Mesodermal cell (in vitro differentiated cells): ENCODE results near the gene STUM.

Source experiments
- H3K27ac ChIP-seq: 2 replicates; pipeline ENCODE4 v1.7.0; 2013; ENCODE audit warnings: mild to moderate bottlenecking, low read depth, low read length, moderate library complexity; ENCODE audit not compliant: severe bottlenecking
- H3K36me3 ChIP-seq: 2 replicates; pipeline ENCODE4 v1.7.1; 2013; ENCODE audit warnings: mild to moderate bottlenecking, low read length, moderate library complexity; ENCODE audit not compliant: control insufficient read depth, insufficient read depth
- H3K4me1 ChIP-seq: one replicate; pipeline ENCODE4 v1.7.1; 2013; ENCODE audit warnings: mild to moderate bottlenecking, low read length; ENCODE audit not compliant: insufficient read depth, control insufficient read depth, poor library complexity, severe bottlenecking
- H3K4me3 ChIP-seq: 2 replicates; pipeline ENCODE4 v1.7.0; 2013; ENCODE audit warnings: low read length, control low read depth, mild to moderate bottlenecking; ENCODE audit not compliant: insufficient read depth, poor library complexity, severe bottlenecking; ENCODE audit errors: extremely low read depth
- H3K9me3 ChIP-seq: 2 replicates; pipeline ENCODE4 v1.7.1; 2013; ENCODE audit warnings: mild to moderate bottlenecking, low read length, moderate library complexity; ENCODE audit not compliant: control insufficient read depth
- WGBS, 2 experiments: methylation state at CpG; one replicate each; pipeline ENCODE4 v1.1.5; 2013; ENCODE audit warnings: missing lambda C conversion rate in 2 of 2; ENCODE audit not compliant: insufficient coverage in 2 of 2; 5-methylcytosine and 5-hydroxymethylcytosine counted together

The STUM gene

GRCh38 chr1:226627924-226628611 lies 79.5 kb downstream of the STUM start:
- no peaks in the 10 kb centered on the region for H3K36me3 ChIP-seq
- WGBS, 2 experiments, result 89 to 95% methylated on average over 4 of the region's 11 CpGs
- no peaks in the 10 kb centered on the region for H3K4me1 ChIP-seq
- no peak overlapping the region for H3K4me3 ChIP-seq
- H3K27ac ChIP-seq, result no peak overlapping the region
- no peaks in the 10 kb centered on the region for H3K9me3 ChIP-seq

GRCh38 chr1:226628612-226629155 lies 80.1 kb downstream of the STUM start:
- H3K36me3 ChIP-seq, result no peaks in the 10 kb centered on the region
- H3K4me1 ChIP-seq, result no peaks in the 10 kb centered on the region
- no peak overlapping the region for H3K4me3 ChIP-seq
- 77 to 100% methylated on average over 5 of the region's 10 CpGs for WGBS, 2 experiments
- no peak overlapping the region for H3K27ac ChIP-seq
- H3K9me3 ChIP-seq, result no peaks in the 10 kb centered on the region

- WGBS, 2 experiments, result 88 to 95% methylated on average over 12 to 16 of the region's 18 CpGs
- no peaks in the 10 kb centered on the region for H3K9me3 ChIP-seq
- no peaks in the 10 kb centered on the region for H3K4me1 ChIP-seq
- no peaks in the 10 kb centered on the region for H3K36me3 ChIP-seq
- H3K27ac ChIP-seq, result no peak overlapping the region
- H3K4me3 ChIP-seq, result no peak overlapping the region
Measured at GRCh38 chr1:226629210-226629895, 80.8 kb downstream of the STUM start.

- Histone ChIP-seq H3K4me1 (no peaks in the 10 kb centered on the region), H3K4me3 (no peak overlapping the region), H3K9me3 (no peaks in the 10 kb centered on the region), H3K36me3 (no peaks in the 10 kb centered on the region), H3K27ac (no peak overlapping the region)
- WGBS, 2 experiments, result 88 to 89% methylated on average over 3 to 4 of the region's 6 CpGs
Measured at GRCh38 chr1:226629896-226630550, 81.5 kb downstream of the STUM start.

DNA sequence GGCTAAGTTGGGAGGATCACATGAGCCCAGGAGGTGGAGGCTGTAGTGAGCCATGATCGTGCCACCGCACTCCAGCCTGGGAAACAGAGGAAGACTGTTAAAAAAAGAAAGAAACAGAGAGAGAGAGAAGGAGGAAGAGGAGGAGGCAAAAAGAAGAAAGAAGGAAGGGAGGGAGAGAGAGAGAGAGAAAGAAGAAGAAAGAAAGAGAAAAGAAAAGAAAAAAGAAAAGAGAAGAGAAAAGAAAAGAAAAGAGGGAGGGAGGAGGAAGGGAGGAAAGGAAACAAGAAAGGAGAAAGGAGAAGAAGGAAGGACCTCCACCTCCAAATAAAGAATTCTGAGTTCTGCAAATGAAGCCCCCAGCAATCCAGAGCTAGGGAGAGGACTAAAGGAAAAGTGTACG lies 82.0 kb downstream of the STUM start:
- no peak overlapping the region for H3K27ac ChIP-seq
- no peak overlapping the region for H3K4me3 ChIP-seq
- no peaks in the 10 kb centered on the region for H3K4me1 ChIP-seq
- H3K9me3 ChIP-seq, result no peaks in the 10 kb centered on the region
- H3K36me3 ChIP-seq, result no peaks in the 10 kb centered on the region
- 87 to 100% methylated on average over 2 of the region's 3 CpGs for WGBS, 2 experiments

GRCh38 chr1:226631229-226632000 lies 82.9 kb downstream of the STUM start:
- WGBS, 2 experiments, result 78 to 84% methylated on average over 9 of the region's 10 CpGs
- Histone ChIP-seq H3K4me3 (no peak overlapping the region), H3K36me3 (no peaks in the 10 kb centered on the region), H3K27ac (no peak overlapping the region), H3K9me3 (no peaks in the 10 kb centered on the region), H3K4me1 (no peaks in the 10 kb centered on the region)

DNA sequence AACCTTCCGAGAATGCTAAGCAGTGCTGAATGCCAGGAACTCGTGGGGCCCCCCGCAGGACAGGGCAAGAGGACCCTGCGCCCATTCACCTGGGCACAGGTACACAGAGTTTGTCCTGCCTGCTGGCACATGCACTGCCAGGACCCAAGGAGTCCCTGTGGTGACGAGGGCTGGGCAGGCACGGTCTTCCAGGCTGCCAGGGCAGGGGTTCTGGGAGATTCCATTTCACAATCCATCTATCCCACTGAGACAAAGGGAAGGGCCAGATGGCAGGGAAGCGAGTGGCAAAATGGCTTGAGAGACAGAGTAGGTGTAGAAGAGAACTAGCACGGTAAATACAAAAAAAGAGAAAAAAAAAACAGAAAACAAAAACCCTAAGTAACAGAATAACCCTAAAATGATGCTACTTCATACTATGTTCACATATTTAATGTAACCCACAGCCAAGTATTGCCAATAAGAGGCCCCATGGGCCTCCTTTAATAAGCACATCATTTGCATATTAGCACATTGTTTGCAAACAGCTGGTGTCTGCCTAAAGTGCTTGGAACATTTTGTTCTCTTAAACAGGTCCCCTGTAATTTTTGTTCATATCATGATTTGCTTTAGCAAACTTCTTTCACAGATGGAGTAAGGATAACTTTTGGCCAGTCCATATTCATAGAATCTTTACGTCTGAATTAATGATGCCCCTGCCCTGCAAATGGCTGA lies 83.8 kb downstream of the STUM start:
- Histone ChIP-seq H3K4me1 (no peaks in the 10 kb centered on the region), H3K27ac (no peak overlapping the region), H3K9me3 (no peaks in the 10 kb centered on the region), H3K4me3 (no peak overlapping the region), H3K36me3 (peaks cover 2% of the 10 kb centered on the region)
- WGBS, 2 experiments, result 89 to 91% methylated on average over 5 of the region's 9 CpGs

GRCh38 chr1:226632922-226633351 lies 84.4 kb downstream of the STUM start:
- WGBS, 2 experiments, result 91 to 93% methylated on average over 7 to 8 of the region's 10 CpGs

DNA sequence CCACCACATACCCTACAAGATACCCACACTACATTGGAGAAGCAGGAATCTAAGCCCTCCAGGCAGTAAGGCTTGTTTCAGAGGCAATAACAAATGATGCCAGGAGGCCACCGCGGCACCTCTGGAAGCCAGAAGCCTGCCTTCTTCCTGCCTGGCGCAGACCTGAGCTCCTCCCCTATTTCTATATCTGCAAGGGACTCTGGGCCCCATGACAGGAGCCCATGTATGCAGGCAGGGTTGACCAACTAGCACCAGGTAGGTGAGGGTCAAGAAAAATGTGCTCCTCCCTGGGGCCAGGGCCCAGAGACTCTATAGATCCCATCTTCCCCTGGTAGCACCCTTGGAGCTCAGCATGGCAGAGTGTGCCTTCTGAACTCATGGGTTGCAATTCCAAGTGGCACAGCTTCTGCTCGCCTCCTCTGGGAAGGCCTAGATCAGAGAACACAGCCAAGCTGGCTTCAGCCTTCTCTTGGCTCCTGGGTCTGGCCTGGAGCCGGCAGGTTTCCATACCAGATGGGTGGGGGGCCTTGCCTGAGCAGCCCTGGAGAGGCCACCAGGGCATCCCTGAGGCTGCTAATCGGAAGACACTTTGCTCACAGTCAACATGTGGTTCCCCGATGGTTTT lies 85.1 kb downstream of the STUM start:
- 69% methylated on average over 5 to 7 of the region's 7 CpGs for WGBS, 2 experiments
- Histone ChIP-seq H3K36me3 (peaks cover 4% of the 10 kb centered on the region), H3K27ac (no peak overlapping the region), H3K4me3 (no peak overlapping the region), H3K4me1 (no peaks in the 10 kb centered on the region), H3K9me3 (no peaks in the 10 kb centered on the region)

More at GRCh38 chr1:226632922-226633351, 84.4 kb downstream of the STUM start:
- Histone ChIP-seq H3K36me3 (peaks cover 4% of the 10 kb centered on the region), H3K4me1 (no peaks in the 10 kb centered on the region), H3K9me3 (no peaks in the 10 kb centered on the region), H3K27ac (no peak overlapping the region), H3K4me3 (no peak overlapping the region)
